T-helper 17 cell (primary cell): Measurements from ENCODE around the gene AGRN. TPM values are rescaled to one million over a fixed set of nuclear protein-coding genes. Genes with fewer than 3 reads are reported as not detected.
"Not testable (repeated sequence)": the region's sequence is repeated elsewhere in the genome, so short reads cannot be mapped to it uniquely, and the experiment has no call there.

Source experiments
- ATAC-seq: fragments of 150-1000 bp; cut with Tn5 transposase; 2 replicates; pipeline ENCODE4 v1.10.0; 2021; ENCODE audit warnings: mild to moderate bottlenecking, moderate library complexity
- DNase-seq, 3 donors: peaks; one replicate each; pipeline versions ENCODE4 v3.0.0 to v3.0.0-alpha.2; 2020 to 2021
- H3K9me3 ChIP-seq: one replicate; pipeline ENCODE4 v1.7.0; 2013; ENCODE audit warnings: low read length, mild to moderate bottlenecking; ENCODE audit not compliant: control insufficient read depth, poor library complexity, severe bottlenecking
- H3K27ac Mint-ChIP-seq: one replicate; pipeline ENCODE4 v1.8.0; 2022; ENCODE audit warnings: mild to moderate bottlenecking, moderate library complexity, mixed read lengths
- H3K27me3 Mint-ChIP-seq: one replicate; pipeline ENCODE4 v1.8.0; 2022; ENCODE audit warnings: mixed read lengths
- H3K36me3 Mint-ChIP-seq: one replicate; pipeline ENCODE4 v1.8.0; 2022; ENCODE audit warnings: low read depth, mixed read lengths
- H3K4me1 Mint-ChIP-seq: one replicate; pipeline ENCODE4 v1.8.0; 2022; ENCODE audit warnings: mild to moderate bottlenecking, mixed read lengths
- H3K4me3 Mint-ChIP-seq: one replicate; pipeline ENCODE4 v1.8.0; 2022; ENCODE audit warnings: mild to moderate bottlenecking, moderate library complexity, mixed read lengths
- total RNA-seq, 4 donors: library from RNA in 2 of 4; stranded (reverse) in 2 of 4; gene quantifications; one replicate each; pipeline ENCODE4 v1.2.3 and lab custom pipeline; 2022 to 2026

Gene AGRN
- total RNA-seq, 2 donors from 2014 or later, result 1.2 to 1.4 TPM

- not testable (repeated sequence) for H3K4me3 Mint-ChIP-seq, ATAC-seq, H3K4me1 Mint-ChIP-seq, DNase-seq, H3K27ac Mint-ChIP-seq, H3K9me3 ChIP-seq, H3K36me3 Mint-ChIP-seq
- peaks cover 49% of the 10 kb centered on the region for H3K27me3 Mint-ChIP-seq
Observed at GRCh38 chr1:991275-991674, 28.6 kb upstream of the AGRN start.

- ATAC-seq (no peak), DNase-seq (no peak)
- H3K4me1 Mint-ChIP-seq, result peaks cover 3% of the 10 kb centered on the region
- H3K4me3 Mint-ChIP-seq, result no peak overlapping the region
- H3K36me3 Mint-ChIP-seq, result peaks cover 2% of the 10 kb centered on the region
- no peaks in the 10 kb centered on the region for H3K9me3 ChIP-seq
- H3K27ac Mint-ChIP-seq, result no peak overlapping the region
- peaks cover 46% of the 10 kb centered on the region for H3K27me3 Mint-ChIP-seq
Observed at GRCh38 chr1:991895-992294, 28.0 kb upstream of the AGRN start.

- ATAC-seq (no peak), DNase-seq (no peak)
- Mint-ChIP-seq H3K4me1 (peaks cover 6% of the 10 kb centered on the region), H3K27ac (no peak overlapping the region), H3K4me3 (no peak overlapping the region), H3K27me3 (peaks cover 46% of the 10 kb centered on the region), H3K36me3 (peaks cover 2% of the 10 kb centered on the region)
- no peaks in the 10 kb centered on the region for H3K9me3 ChIP-seq
Observed at GRCh38 chr1:992362-992761, 27.6 kb upstream of the AGRN start.

GRCh38 chr1:993379-993995 is 26.4 kb upstream of the AGRN start:
- Mint-ChIP-seq H3K4me3 (no peak overlapping the region), H3K36me3 (peaks cover 2% of the 10 kb centered on the region), H3K27me3 (peaks cover 36% of the 10 kb centered on the region), H3K4me1 (peaks cover 9% of the 10 kb centered on the region), H3K27ac (no peak overlapping the region)
- ATAC-seq (no peak), DNase-seq (no peak)
- H3K9me3 ChIP-seq, result no peaks in the 10 kb centered on the region

GRCh38 chr1:994546-994945 is 25.4 kb upstream of the AGRN start:
- not testable (repeated sequence) for DNase-seq

GRCh38 chr1:995665-996633 is 24.0 kb upstream of the AGRN start:
- ATAC-seq (no peak), DNase-seq (no peak)
- peaks cover 4% of the 10 kb centered on the region for H3K36me3 Mint-ChIP-seq
- peaks cover 12% of the 10 kb centered on the region for H3K27me3 Mint-ChIP-seq
- no peaks in the 10 kb centered on the region for H3K9me3 ChIP-seq
- H3K4me3 Mint-ChIP-seq, result no peak overlapping the region
- H3K27ac Mint-ChIP-seq, result no peak overlapping the region
- peaks cover 9% of the 10 kb centered on the region for H3K4me1 Mint-ChIP-seq

More at GRCh38 chr1:994546-994945, 25.4 kb upstream of the AGRN start:
- H3K36me3 Mint-ChIP-seq, H3K9me3 ChIP-seq, ATAC-seq, H3K4me3 Mint-ChIP-seq, H3K4me1 Mint-ChIP-seq, H3K27ac Mint-ChIP-seq: not testable (repeated sequence)
- H3K27me3 Mint-ChIP-seq, result peaks cover 26% of the 10 kb centered on the region

- H3K9me3 ChIP-seq, result no peaks in the 10 kb centered on the region
- Mint-ChIP-seq H3K4me1 (peaks cover 9% of the 10 kb centered on the region), H3K4me3 (no peak overlapping the region), H3K36me3 (peaks cover 2% of the 10 kb centered on the region), H3K27ac (no peak overlapping the region), H3K27me3 (peaks cover 8% of the 10 kb centered on the region)
- no peak for ATAC-seq
- DNase-seq, result no peak
Observed at GRCh38 chr1:996851-997712, 22.8 kb upstream of the AGRN start.

- ATAC-seq (no peak), DNase-seq (no peak)
- no peak overlapping the region for H3K4me3 Mint-ChIP-seq
- no peaks in the 10 kb centered on the region for H3K9me3 ChIP-seq
- H3K27me3 Mint-ChIP-seq, result peaks cover 8% of the 10 kb centered on the region
- H3K4me1 Mint-ChIP-seq, result peaks cover 9% of the 10 kb centered on the region
- peaks cover 2% of the 10 kb centered on the region for H3K36me3 Mint-ChIP-seq
- no peak overlapping the region for H3K27ac Mint-ChIP-seq
Observed at GRCh38 chr1:997713-997992, 22.3 kb upstream of the AGRN start.

GRCh38 chr1:997993-998744 is 21.8 kb upstream of the AGRN start:
- H3K9me3 ChIP-seq, result no peaks in the 10 kb centered on the region
- Mint-ChIP-seq H3K36me3 (peaks cover 2% of the 10 kb centered on the region), H3K27me3 (peaks cover 12% of the 10 kb centered on the region), H3K27ac (no peak overlapping the region), H3K4me1 (peaks cover 9% of the 10 kb centered on the region), H3K4me3 (peak overlapping the region; percentile 36)
- no peak for ATAC-seq
- no peak for DNase-seq

GRCh38 chr1:998745-998994 is 21.2 kb upstream of the AGRN start:
- Mint-ChIP-seq H3K36me3 (peaks cover 2% of the 10 kb centered on the region), H3K4me1 (peaks cover 9% of the 10 kb centered on the region), H3K27ac (no peak overlapping the region), H3K27me3 (peaks cover 16% of the 10 kb centered on the region), H3K4me3 (peak overlapping the region; percentile 36)
- DNase-seq (no peak), ATAC-seq (no peak)
- H3K9me3 ChIP-seq, result no peaks in the 10 kb centered on the region

GRCh38 chr1:998995-999724 is 20.8 kb upstream of the AGRN start:
- Mint-ChIP-seq H3K4me1 (peaks cover 9% of the 10 kb centered on the region), H3K36me3 (peaks cover 2% of the 10 kb centered on the region), H3K27ac (no peak overlapping the region), H3K27me3 (peaks cover 17% of the 10 kb centered on the region), H3K4me3 (peak overlapping the region; percentile 62)
- no peaks in the 10 kb centered on the region for H3K9me3 ChIP-seq
- DNase-seq (no peak), ATAC-seq (peak; percentile 13)

- peaks cover 19% of the 10 kb centered on the region for H3K27me3 Mint-ChIP-seq
- peaks cover 13% of the 10 kb centered on the region for H3K4me1 Mint-ChIP-seq
- peak within 1 kb of the TSS; percentile 82 for H3K27ac Mint-ChIP-seq
- H3K36me3 Mint-ChIP-seq, result peaks cover 4% of the 10 kb centered on the region
- ATAC-seq (peak; percentile 66), DNase-seq (peak in 2 of 3 donors; percentile 49)
- H3K9me3 ChIP-seq, result no peaks in the 10 kb centered on the region
- peak within 1 kb of the TSS; percentile 80 for H3K4me3 Mint-ChIP-seq
Observed at GRCh38 chr1:999725-1000356, 20.1 kb upstream of the AGRN start, which contains the start of gene HES4. TSS of gene HES4 (minus strand) at chr1:1000097. CDS start at chr1:999973, 124 bp downstream.
